ENCODE measurements around the gene PPFIBP2. TPM values are rescaled to one million over a fixed set of nuclear protein-coding genes. Genes with fewer than 3 reads are reported as not detected.

PPFIBP2 gene
- polyA plus RNA-seq, 3 donors = 48.4 to 56.9 (median 56.9) TPM

DNA sequence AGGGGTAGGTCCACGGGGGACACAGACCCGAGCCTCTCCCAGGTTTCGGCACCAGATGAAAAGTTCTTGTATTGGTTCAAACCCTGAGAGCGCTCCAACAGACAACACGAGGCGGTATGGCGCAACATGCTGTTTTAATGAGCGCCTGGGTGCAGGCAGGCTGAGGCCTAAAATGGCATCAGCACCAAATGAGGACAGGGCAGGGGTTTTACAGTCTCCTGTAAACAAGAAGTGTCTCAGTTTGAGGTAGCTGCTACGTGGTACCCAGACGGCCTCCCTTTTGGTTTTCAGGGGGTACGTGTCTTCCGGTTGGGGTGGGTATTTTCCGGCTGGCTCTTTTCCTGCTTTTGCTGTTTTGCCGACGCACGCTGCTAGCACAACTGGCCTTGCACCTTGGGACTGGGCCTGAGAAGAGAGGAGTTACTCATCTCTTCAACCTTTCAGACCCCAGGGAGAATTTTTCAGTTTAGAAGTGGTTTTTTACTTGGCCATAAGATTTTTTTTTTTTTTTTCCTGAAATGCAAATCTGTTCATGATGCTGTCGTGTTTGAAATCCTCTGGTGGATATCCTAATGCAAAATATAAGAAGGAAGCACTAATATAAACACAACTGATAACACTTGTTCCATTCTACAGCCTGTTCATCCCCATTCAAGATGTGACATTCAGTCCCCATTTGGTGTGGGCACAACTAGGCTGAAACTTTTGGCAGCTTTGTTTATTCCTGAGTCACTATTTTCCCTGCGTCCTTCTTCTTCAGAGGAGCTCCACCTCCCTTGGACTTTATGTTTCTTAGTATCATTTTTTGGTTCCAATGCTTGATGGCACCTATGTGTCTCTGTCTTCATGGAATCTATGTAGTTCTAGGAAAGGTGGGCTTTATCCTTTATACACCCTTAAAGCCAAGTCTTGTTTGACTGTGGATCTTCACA is 6.5 kb downstream of the PPFIBP2 start:
- no peak for DNase-seq (ENCODE audit: extremely low read depth in 1 of 11, low read depth in 9 of 11, low spot score in 4 of 11)

DNA sequence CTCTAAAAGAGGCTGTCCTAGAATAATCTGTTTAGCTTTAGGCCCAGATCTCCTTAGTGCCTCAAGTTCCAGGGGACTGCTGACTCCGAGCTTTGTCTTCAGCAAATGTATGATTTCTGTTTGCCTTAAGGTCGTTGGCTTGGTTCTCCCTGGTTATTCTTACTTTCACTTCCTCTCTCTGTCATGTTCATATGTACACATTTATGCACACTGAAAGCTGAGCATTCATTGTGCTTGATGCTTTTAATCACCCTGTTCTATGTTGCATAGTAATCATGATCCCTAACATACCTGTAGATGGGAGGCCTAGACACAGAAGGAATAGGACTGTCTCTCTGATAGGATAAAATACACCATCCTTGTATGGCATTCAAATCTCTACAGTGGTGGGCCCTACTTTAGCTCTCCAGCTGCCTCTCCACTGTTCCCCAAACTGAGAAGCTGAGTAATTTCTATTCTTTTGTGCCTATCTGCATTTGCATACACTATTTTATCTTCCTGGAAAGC is 7.2 kb downstream of the PPFIBP2 start:
- DNase-seq (ENCODE audit: extremely low read depth in 1 of 11, low read depth in 9 of 11, low spot score in 4 of 11) = no peak

GRCh38 chr11:7522121-7522520 is 8.3 kb downstream of the PPFIBP2 start:
- DNase-seq (ENCODE audit: extremely low read depth in 1 of 11, low read depth in 9 of 11, low spot score in 4 of 11) = no peak

DNA sequence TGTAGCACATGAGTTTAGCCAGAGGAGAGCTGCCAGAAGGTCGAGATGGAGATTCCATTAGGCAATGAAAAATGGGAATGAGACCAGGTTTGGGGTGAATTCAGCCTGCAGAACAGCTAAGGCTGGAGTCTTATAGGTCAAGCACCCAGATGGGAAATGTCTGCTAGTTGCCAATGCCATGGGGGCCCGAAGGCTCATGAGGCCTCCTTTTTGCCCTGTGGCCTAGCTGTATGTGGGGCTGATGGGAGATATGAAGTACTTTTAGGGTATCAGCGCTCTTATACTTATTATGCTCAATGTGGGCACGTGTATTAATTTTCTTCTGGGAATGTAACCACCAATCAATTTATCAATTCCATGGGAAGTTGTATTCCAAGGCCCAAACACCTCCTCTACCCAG is 8.7 kb downstream of the PPFIBP2 start:
- no peak for DNase-seq (ENCODE audit: extremely low read depth in 1 of 11, low read depth in 9 of 11, low spot score in 4 of 11)

DNA sequence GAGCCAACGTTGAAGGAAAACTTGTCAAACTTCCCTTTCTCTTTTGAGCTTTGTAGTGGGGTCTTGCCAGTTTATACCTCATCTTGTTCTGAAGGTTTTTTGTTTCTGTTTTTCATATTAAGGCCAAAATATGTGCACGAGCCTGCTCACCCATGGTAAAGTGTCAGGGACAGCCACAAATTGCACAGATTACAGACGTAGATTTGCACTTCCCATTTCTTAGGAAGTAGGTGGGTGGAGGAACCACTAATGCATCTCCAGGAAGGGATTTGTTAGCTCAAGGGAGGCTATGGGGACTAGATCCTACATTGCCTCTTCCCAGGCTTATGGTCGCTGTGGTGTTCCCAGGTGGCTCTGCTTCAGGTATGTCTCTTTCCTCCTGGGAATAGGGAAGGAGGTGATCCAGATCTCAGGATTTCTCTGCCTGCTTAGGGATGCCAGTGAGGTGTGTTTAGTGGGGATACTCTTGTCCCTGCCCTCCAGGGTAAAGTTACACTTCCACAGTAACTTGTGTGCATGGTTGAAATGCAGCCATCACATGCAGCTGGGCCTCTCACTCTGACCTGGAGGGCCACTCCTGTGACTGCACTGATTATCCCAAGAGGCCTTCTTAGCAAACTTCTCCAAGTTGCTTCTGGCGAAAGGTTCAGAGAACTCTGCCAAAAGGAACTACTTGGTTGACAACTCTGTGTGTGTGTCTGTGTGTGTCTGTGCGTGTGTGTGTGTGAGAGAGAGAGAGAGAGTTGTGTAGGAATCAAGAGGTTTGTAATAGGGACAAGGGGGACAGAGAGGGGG is 9.8 kb downstream of the PPFIBP2 start:
- no peak for DNase-seq (ENCODE audit: extremely low read depth in 1 of 11, low read depth in 9 of 11, low spot score in 4 of 11)

DNA sequence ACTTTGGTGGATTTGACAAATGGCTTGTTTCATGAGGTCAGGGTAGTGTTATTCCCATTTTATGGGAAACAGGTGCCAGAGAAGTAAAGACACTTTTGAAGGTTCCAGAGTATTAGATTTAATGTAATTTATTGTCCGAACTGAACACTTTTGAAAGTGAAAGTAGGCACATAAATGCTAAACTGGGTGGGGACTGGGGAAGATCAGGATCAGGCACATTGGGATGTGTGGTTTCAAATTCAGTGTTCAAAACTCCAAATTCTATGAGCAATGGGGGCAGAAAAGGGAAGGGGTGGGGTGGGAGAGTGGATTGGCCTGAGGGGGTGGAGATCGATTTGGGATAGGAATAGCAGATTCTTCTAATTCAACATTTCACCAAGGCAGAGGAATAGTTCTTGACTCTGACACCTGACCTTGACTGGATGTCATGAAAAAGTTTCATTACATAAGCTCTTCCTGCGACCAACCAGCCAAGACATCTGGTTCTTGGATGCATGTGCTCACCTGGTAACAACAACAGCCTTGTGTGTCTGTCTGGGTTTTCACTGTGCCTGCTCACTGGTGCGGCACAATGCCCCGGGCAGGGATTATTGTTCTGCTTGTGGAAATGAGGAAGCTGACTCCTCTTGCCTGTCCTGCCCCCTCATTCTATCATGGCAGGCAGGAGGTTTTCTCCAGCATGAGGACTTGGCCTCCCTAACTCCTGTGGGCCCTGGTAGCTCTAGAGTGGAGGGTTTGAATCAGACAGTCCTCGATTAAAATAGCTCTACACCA is 10.8 kb downstream of the PPFIBP2 start:
- DNase-seq (ENCODE audit: extremely low read depth in 1 of 11, low read depth in 9 of 11, low spot score in 4 of 11) = peak in 4 of 11 donors; percentile 26 to 58 (median 43)

DNA sequence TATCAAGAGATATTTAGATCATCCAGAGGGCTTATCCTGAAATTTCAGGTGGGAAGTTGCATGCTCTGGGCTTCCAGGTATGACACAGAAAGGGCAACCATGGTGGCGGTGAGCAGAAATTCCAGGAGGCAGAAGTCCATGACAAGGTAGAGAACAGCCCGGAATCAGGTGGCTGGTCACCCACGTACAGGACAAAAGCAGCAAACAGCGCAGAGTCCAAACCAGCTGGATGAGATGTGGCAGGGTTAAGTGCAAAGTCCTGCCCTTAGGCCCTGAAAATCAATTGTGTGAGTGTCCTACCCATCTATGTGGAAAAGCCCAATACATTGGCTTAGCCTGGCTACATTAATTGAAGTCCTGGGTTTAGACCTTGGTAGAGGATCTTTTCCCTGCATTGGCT is 11.6 kb downstream of the PPFIBP2 start:
- DNase-seq (ENCODE audit: extremely low read depth in 1 of 11, low read depth in 9 of 11, low spot score in 4 of 11) = no peak

- no peak for DNase-seq (ENCODE audit: extremely low read depth in 1 of 11, low read depth in 9 of 11, low spot score in 4 of 11)
Measured at GRCh38 chr11:7527029-7527428, 13.2 kb downstream of the PPFIBP2 start.

- DNase-seq (ENCODE audit: extremely low read depth in 1 of 11, low read depth in 9 of 11, low spot score in 4 of 11) = peak in 1 of 11 donors; percentile 8
Measured at GRCh38 chr11:7528514-7529049, 14.8 kb downstream of the PPFIBP2 start.

GRCh38 chr11:7530013-7530640 is 16.3 kb downstream of the PPFIBP2 start:
- no peak for DNase-seq (ENCODE audit: extremely low read depth in 1 of 11, low read depth in 9 of 11, low spot score in 4 of 11)

- DNase-seq (ENCODE audit: extremely low read depth in 1 of 11, low read depth in 9 of 11, low spot score in 4 of 11) = no peak
Measured at GRCh38 chr11:7531011-7531410, 17.2 kb downstream of the PPFIBP2 start.

- no peak for DNase-seq (ENCODE audit: extremely low read depth in 1 of 11, low read depth in 9 of 11, low spot score in 4 of 11)
Measured at GRCh38 chr11:7532405-7533145, 18.8 kb downstream of the PPFIBP2 start.

DNA sequence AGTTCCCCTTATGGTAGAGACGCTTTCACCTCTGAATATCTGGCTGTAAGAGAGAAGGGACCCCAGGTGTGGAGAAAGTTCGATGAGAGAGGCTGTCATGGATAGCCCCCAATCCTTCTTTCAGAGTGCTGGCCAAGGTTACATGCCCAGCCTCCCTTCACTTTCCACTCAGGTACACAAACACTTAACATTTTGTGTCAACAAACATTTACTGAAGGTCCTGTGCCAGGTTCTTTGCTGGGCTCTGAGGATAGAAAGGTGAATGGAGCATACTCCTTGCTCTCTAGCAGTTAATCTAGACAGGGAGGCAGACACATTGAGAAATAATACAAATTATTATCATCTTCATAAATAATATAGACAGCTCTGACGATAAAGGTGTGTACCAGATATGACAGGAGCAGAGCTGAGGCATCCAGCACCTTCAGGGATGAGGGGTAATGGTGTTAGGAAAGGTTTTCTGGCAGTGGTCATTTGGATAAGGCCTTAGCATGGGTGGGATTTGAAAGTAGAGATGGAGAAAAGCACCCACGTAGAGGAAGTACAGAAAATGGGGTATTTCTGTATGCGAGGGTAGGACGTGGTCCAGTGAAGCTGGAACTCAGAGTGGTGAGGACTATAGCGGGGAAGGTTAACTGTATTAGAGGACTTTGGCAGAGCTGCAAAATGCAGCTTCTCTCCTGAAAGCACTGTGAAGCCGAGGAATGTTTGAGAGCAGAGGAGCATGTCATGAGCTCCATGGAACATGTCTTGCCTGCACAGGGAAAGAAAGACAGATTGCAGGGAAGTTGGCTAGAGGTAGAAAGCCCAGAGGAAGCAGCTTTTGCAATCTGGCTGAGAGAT is 19.6 kb downstream of the PPFIBP2 start:
- no peak for DNase-seq (ENCODE audit: extremely low read depth in 1 of 11, low read depth in 9 of 11, low spot score in 4 of 11)

DNA sequence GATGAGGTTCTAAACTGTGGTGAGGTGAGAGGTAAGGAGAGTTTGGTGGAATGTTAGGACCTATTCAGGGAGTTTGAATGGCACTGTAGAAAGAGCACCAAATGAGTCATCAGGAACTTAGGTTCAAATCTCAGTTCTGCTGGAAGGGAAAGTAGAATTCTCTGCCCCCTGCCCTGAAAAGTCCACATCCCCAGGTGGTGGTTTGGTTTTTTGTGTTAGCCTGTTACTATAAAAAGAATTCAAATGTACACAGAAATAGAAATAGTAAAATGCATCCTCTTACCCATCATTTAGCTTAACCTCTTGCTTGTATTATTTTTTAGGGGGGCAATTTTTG is 20.2 kb downstream of the PPFIBP2 start:
- no peak for DNase-seq (ENCODE audit: extremely low read depth in 1 of 11, low read depth in 9 of 11, low spot score in 4 of 11)

- no peak for DNase-seq (ENCODE audit: extremely low read depth in 1 of 11, low read depth in 9 of 11, low spot score in 4 of 11)
Measured at GRCh38 chr11:7536100-7536499, 22.3 kb downstream of the PPFIBP2 start.

DNA sequence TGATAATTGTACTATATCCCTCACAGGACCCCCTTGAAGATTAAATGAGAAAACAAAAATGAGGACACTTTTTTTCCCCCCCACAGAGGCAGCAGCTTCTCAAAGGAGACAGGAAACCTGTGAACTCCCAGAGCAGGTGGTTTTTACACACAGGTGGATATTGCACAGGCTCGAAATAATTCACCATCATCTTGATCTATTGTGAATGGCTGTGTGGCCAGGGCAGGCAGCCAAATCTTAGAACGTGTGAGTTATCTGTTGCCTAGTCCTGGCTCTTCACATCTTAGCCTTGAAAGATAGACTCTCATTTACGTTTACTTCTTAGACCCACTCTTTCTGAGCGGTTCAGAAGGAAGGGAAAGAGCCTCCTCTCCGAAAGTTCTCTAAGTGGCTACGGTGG is 23.5 kb downstream of the PPFIBP2 start:
- no peak for DNase-seq (ENCODE audit: extremely low read depth in 1 of 11, low read depth in 9 of 11, low spot score in 4 of 11)

DNA sequence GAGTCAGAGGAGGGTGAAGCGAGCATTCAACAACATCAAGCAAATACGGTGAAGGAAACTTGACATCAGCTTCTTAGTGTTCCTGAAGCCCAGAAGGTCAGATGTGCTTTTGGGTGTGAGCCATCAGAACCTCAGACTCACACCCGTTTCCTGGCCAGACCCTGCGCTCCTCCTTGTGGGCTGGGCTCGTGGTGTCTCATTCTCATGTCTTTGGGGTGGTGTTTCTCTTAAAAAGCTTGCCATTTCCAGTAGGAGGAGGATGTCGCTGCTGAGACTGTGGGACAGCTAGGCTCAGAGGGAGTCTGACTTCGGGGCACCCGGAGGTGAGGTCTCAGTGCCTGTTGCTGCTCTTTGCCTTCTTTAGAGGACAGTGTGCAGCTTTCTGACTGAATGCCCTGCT is 24.2 kb downstream of the PPFIBP2 start:
- no peak for DNase-seq (ENCODE audit: extremely low read depth in 1 of 11, low read depth in 9 of 11, low spot score in 4 of 11)

All from renal cortex interstitium (tissue), 11 donors.